ENCODE data around the gene RAC3.

RAC3 gene

GRCh38 chr17:82055023-82055964 lies 23.8 kb downstream of the RAC3 start:
- no peak for TF ChIP-seq CTCF (IDR thresholded peaks at IDR 0.05)
- no peak overlapping the region for H3K27ac ChIP-seq
- no peak for DNase-seq (ENCODE audit: low spot score)
- no peak overlapping the region for H3K4me3 ChIP-seq

GRCh38 chr17:82055965-82056728 lies 24.7 kb downstream of the RAC3 start:
- no peak for DNase-seq (ENCODE audit: low spot score)
- no peak overlapping the region for H3K27ac ChIP-seq
- H3K4me3 ChIP-seq = no peak overlapping the region
- TF ChIP-seq CTCF (IDR thresholded peaks at IDR 0.05) = no peak

- Histone ChIP-seq H3K4me3 (no peak overlapping the region), H3K27ac (no peak overlapping the region)
- DNase-seq (ENCODE audit: low spot score) = no peak
- TF ChIP-seq CTCF (IDR thresholded peaks at IDR 0.05) = no peak
These were observed 25.5 kb downstream of the RAC3 start for GRCh38 chr17:82056729-82057621.

- no peak for TF ChIP-seq CTCF (IDR thresholded peaks at IDR 0.05)
- DNase-seq (ENCODE audit: low spot score) = no peak
- H3K27ac ChIP-seq = no peak overlapping the region
- no peak overlapping the region for H3K4me3 ChIP-seq
These were observed 26.9 kb downstream of the RAC3 start for GRCh38 chr17:82058230-82058854.

GRCh38 chr17:82058855-82059249 lies 27.4 kb downstream of the RAC3 start:
- Histone ChIP-seq H3K27ac (no peak overlapping the region), H3K4me3 (no peak overlapping the region)
- no peak for TF ChIP-seq CTCF (IDR thresholded peaks at IDR 0.05)
- DNase-seq (ENCODE audit: low spot score) = no peak

- H3K4me3 ChIP-seq = no peak overlapping the region
- H3K27ac ChIP-seq = no peak overlapping the region
- DNase-seq (ENCODE audit: low spot score) = no peak
- TF ChIP-seq CTCF (IDR thresholded peaks at IDR 0.05) = no peak
These were observed 28.0 kb downstream of the RAC3 start for GRCh38 chr17:82059272-82060000.

Data from coronary artery (tissue), 2 donors.